Measurements from ENCODE around the gene ZBTB7B.

The ZBTB7B gene

DNA sequence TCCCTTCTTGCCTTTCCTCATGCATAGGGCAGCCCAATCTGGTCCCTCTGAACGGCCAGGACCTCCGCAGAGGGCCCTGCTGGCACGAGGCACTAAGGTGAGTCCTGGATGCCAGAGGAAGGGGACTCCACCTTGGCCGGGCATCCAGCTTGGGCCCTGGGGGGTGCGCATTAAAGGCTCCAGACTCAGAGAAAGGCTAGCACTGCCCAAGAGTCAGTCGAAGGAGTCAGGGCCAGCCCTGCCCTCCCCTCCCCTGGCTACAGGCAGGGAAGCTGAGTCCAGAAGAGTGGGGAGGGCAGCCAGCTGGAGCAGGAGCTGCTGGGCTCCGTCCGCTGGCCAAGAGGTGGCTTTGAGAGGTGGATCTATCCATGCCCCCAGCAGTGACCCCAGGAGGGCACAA lies 58.1 kb downstream of the ZBTB7B start:
- DNase-seq (ENCODE audit: low read depth, low spot score) = no peak

DNA sequence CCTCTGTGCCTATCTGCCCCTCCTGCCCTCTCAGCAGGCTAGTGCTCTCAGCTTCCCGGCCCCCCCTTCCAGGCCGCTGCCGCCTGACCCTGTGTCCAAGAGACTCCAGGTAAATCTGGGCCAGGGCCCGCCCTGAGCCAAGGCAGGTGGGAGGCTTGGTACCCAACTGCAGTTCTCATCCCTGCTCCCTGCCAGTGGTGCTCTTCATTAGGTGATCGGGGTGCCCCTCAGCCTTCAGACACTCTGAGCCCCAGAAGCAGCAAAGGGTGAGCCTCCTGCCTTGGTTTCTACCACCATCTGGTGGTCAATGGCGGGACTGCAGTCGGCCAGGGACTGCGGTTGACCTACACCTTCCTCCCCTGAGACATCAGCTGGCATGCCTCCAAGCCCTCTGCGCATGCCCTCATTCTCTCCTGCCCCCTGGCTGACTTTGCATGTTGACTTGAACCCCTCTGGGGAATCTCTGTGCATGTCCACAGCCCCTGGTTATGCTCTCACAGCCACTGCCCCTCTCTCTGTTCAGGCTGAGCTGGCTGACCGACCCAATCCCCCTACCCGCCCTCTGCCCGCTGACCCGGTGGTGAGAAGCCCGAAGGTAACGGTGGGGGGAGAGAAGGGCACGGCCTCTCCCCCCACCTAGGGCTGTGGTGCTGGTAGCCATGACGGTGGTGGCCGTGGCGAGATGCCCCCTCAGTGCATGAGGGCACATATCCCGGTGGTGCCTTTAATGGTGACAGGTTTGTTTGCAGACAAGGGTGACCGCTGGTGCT lies 59.0 kb downstream of the ZBTB7B start:
- DNase-seq (ENCODE audit: low read depth, low spot score) = peak; percentile 80

DNA sequence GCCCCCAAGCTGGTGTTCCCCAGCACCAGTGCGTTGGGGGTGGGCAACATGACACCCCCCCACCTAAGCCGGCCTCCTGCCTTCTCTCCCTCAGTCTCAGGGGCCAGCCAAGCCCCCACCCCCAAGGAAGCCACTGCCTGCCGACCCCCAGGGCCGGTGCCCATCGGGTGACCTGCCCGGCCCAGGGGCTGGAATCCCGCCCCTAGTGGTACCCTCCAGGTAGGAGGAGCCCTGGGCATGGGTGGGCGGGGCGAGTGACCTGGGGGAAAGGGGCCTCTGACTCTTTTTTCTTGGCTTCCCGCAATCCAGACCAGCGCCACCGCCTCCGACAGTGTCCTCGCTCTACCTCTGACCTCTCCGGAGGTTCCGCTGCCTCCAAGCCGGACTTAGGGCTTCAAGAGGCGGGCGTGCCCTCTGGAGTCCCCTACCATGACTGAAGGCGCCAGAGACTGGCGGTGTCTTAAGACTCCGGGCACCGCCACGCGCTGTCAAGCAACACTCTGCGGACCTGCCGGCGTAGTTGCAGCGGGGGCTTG lies 59.6 kb downstream of the ZBTB7B start:
- DNase-seq (ENCODE audit: low read depth, low spot score) = no peak

DNA sequence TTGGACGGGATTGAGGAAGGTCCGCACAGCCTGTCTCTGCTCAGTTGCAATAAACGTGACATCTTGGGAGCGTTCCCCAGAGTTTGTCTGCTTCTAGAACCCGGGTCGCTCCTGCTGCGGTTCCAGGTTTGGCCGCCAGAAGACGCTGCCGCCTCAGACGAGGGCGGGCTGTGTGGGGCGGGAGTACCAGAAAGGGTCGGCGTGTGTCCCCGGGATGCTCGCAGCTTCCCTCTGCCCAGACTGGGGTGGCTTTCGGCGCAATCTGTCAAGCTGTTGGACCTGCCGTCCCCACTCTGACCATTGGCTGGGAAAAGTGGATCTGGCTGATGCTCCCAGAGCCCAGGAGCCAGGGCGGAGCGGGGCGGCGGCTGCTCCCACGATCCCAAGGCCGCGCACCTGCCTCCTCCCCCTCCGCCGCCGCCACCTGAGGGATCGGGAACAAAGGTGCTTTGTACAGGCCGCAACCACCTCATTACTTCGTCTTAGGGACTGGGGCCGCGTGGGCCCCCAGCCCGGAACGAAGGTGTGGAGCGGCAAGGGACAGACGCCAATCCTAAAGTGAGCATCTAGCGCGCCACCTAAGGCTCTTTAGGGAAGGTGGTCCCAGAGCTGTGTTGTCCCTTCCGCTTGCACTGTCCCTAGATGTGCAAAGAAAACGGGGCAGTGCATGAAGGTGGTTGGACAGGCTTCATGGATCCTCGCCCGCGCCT lies 60.3 kb downstream of the ZBTB7B start:
- DNase-seq (ENCODE audit: low read depth, low spot score) = no peak

DNA sequence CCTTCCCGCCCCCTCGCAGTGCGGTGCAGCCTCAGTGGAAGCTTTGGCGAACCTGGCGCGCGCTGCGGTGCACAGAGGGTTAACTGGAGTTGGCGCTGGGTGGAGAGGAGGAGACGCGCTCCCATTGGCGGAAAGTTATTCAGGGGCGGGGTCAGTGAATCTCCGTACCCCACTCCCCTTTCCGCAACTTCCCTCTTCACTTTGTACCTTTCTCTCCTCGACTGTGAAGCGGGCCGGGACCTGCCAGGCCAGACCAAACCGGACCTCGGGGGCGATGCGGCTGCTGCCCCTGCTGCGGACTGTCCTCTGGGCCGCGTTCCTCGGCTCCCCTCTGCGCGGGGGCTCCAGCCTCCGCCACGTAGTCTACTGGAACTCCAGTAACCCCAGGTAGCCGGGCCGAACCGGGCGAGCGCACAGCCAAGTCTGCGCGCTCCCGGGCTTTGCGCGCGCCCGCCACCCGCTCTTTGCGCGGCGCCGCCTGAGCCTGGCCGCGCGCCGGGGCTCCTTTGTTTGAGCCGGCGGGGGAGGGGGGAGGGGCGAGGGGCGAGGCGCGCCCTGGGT lies 61.0 kb downstream of the ZBTB7B start, which contains the start of gene EFNA4:
EFNA4 (plus strand) TSS at position 191 of the 561 bp plus-strand sequence; CDS start at position 275, 84 bp downstream.
- DNase-seq (ENCODE audit: low read depth, low spot score) = peak; percentile 57

DNA sequence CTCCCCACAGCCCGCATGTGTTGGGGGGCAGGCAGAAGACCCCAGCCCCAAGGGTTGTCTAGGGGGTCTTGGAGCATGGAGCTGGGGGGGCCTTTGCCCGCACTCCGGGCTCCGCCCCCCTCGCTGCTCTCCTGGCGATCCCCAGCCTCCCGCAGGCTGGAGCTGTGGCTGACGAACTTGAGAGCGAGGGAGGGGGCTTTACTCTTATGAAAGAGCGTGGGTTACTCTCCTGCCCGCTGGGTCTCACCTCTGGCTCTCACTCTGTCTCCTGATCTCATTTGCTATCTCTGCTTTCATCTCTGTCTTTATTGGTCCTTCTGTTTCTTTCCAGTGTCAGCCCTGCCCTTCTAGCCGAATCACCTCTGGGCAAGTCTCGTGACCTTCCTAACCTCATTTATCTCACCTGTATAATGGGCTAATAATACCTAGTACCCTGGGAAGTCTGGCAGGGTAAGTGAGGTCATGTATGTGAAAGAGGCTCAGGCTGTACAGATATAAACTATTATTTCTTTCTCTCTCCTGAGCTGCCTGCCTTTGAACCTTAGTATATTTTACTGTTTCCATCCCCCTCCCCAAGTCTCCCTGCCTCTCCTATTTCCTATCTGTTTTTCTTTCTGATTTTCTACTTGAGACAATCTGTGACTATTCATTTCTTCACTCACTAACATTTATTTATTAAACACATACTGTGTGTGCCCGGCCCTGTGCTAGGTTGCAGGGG lies 61.7 kb downstream of the ZBTB7B start:
- no peak for DNase-seq (ENCODE audit: low read depth, low spot score)

DNA sequence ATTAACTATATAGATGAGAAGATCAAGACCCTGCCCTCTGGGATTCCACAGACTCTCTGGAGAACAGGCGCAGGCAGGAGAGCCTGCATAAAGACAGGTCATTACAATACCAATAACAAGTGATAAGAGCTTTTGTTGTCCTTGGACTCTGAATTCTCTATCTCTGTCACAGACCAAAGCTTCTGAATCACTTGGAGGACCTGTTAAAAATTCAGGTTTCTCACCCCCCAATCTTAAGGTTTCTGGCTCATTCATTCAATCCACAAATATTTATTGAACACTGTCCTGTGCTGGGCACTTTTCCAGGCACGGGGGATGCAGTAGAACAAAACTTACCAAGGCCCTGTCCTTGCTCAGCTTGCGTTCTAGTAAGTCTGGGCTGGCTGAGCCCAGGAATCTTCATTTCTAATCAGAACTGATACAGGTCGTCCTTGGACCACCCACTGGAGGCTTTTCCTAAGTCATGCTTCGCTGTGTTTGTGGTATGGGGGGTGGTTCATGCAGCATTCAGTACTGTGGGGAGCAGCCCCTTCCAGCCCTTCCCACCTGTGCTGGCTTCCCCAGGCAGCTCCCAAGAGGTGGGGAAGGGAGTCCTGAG lies 62.3 kb downstream of the ZBTB7B start:
- DNase-seq (ENCODE audit: low read depth, low spot score) = no peak

DNA sequence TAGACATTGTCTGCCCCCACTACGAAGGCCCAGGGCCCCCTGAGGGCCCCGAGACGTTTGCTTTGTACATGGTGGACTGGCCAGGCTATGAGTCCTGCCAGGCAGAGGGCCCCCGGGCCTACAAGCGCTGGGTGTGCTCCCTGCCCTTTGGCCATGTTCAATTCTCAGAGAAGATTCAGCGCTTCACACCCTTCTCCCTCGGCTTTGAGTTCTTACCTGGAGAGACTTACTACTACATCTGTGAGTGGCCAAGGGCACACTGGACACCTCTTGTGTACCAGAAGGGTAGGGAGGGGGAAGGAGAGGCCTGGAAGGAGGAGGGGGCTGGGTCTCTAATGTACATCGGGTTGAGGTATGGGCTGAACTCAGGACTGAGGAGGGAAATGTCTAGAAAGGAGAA lies 64.2 kb downstream of the ZBTB7B start:
- DNase-seq (ENCODE audit: low read depth, low spot score) = no peak
